GM12891 (cell line): ENCODE data around the gene MRNIP.

Experiments
- DNase-seq: peaks from one replicate; pipeline ENCODE4 v3.0.0; 2011; ENCODE audit warnings: low spot score; ENCODE audit not compliant: insufficient read length
- FAIRE-seq: peaks from 2 replicates; lab custom pipeline; 2011; peaks lifted over from hg19 to GRCh38; lab: Jason Lieb, UNC
- PAX5 ChIP-seq: IDR thresholded peaks from 2 replicates; pipeline ENCODE4 v1.6.1; 2011; ENCODE audit warnings: low read length, moderate library complexity, mild to moderate bottlenecking; ENCODE audit not compliant: insufficient read depth, severe bottlenecking
- POLR2A ChIP-seq: IDR thresholded peaks from 2 replicates; pipeline ENCODE4 v1.6.1; 2011; ENCODE audit warnings: low read depth, low read length, control low read depth
- POLR2AphosphoS5 ChIP-seq: IDR thresholded peaks from 2 replicates; pipeline ENCODE4 v1.6.1; 2011; ENCODE audit warnings: low read depth, low read length, control low read depth
- POU2F2 ChIP-seq: IDR thresholded peaks from 2 replicates; pipeline ENCODE4 v1.6.1; 2011; ENCODE audit warnings: low read depth, mild to moderate bottlenecking, control low read depth, low read length, moderate library complexity
- SPI1 ChIP-seq: IDR thresholded peaks from 2 replicates; pipeline ENCODE4 v1.6.1; 2011; ENCODE audit warnings: low read depth, low read length, control low read depth
- TAF1 ChIP-seq: IDR thresholded peaks from 2 replicates; pipeline ENCODE4 v1.6.1; 2011; ENCODE audit warnings: low read depth, low read length, control low read depth

MRNIP gene

GRCh38 chr5:179798771-179799643 lies 59.6 kb downstream of the MRNIP start:
- TF ChIP-seq PAX5 (no peak), POU2F2 (no peak), POLR2A (no peak), TAF1 (no peak), SPI1 (no peak), POLR2AphosphoS5 (no peak)
- DNase-seq = no peak
- no peak for FAIRE-seq

GRCh38 chr5:179798144-179798770 lies 60.4 kb downstream of the MRNIP start:
- no peak for DNase-seq
- no peak for FAIRE-seq
- TF ChIP-seq POLR2A (no peak), PAX5 (no peak), POLR2AphosphoS5 (no peak), POU2F2 (no peak), TAF1 (no peak), SPI1 (no peak)

- DNase-seq (no peak), FAIRE-seq (no peak)
- TF ChIP-seq PAX5 (no peak), TAF1 (no peak), SPI1 (no peak), POU2F2 (no peak), POLR2AphosphoS5 (no peak), POLR2A (no peak)
Observed at GRCh38 chr5:179797741-179798140, 60.9 kb downstream of the MRNIP start.

- FAIRE-seq = peak; percentile 41
- no peak for DNase-seq
- TF ChIP-seq POLR2A (no peak), SPI1 (no peak), TAF1 (no peak), POLR2AphosphoS5 (no peak), PAX5 (no peak), POU2F2 (no peak)
Observed at GRCh38 chr5:179796877-179797608, 61.6 kb downstream of the MRNIP start.

- peak; percentile 78 for DNase-seq
- no peak for TF ChIP-seq PAX5
- TF ChIP-seq SPI1 = peak; percentile 76
- peak; percentile 63 for TF ChIP-seq POLR2A
- no peak for TF ChIP-seq TAF1
- peak; percentile 69 for TF ChIP-seq POLR2AphosphoS5
- TF ChIP-seq POU2F2 = peak; percentile 56; the same call in 1 of the 2 replicates
- peak; percentile 98 for FAIRE-seq
Observed at GRCh38 chr5:179795863-179796833, 62.5 kb downstream of the MRNIP start.

GRCh38 chr5:179795049-179795862 lies 63.4 kb downstream of the MRNIP start:
- no peak for DNase-seq
- FAIRE-seq = no peak
- TF ChIP-seq PAX5 = no peak

GRCh38 chr5:179794575-179794974 lies 64.0 kb downstream of the MRNIP start:
- no peak for FAIRE-seq
- no peak for TF ChIP-seq TAF1
- TF ChIP-seq POU2F2 = no peak
- TF ChIP-seq POLR2AphosphoS5 = no peak
- no peak for TF ChIP-seq SPI1
- TF ChIP-seq PAX5 = no peak
- no peak for TF ChIP-seq POLR2A

GRCh38 chr5:179794171-179794570 lies 64.4 kb downstream of the MRNIP start:
- peak; percentile 13 for FAIRE-seq
- TF ChIP-seq PAX5 (no peak), POLR2AphosphoS5 (no peak), TAF1 (no peak), POLR2A (no peak), POU2F2 (no peak), SPI1 (no peak)
- no peak for DNase-seq

More at GRCh38 chr5:179794575-179794974, 64.0 kb downstream of the MRNIP start:
- no peak for DNase-seq
